GM12891 (cell line): ENCODE measurements around the gene DENND4B.

Source experiments
- POLR2A ChIP-seq: IDR thresholded peaks from 2 replicates; pipeline ENCODE4 v1.6.1; 2011; ENCODE audit warnings: low read depth, low read length, control low read depth
- POLR2AphosphoS5 ChIP-seq: IDR thresholded peaks from 2 replicates; pipeline ENCODE4 v1.6.1; 2011; ENCODE audit warnings: low read depth, low read length, control low read depth
- TAF1 ChIP-seq: IDR thresholded peaks from 2 replicates; pipeline ENCODE4 v1.6.1; 2011; ENCODE audit warnings: low read depth, low read length, control low read depth

DNA sequence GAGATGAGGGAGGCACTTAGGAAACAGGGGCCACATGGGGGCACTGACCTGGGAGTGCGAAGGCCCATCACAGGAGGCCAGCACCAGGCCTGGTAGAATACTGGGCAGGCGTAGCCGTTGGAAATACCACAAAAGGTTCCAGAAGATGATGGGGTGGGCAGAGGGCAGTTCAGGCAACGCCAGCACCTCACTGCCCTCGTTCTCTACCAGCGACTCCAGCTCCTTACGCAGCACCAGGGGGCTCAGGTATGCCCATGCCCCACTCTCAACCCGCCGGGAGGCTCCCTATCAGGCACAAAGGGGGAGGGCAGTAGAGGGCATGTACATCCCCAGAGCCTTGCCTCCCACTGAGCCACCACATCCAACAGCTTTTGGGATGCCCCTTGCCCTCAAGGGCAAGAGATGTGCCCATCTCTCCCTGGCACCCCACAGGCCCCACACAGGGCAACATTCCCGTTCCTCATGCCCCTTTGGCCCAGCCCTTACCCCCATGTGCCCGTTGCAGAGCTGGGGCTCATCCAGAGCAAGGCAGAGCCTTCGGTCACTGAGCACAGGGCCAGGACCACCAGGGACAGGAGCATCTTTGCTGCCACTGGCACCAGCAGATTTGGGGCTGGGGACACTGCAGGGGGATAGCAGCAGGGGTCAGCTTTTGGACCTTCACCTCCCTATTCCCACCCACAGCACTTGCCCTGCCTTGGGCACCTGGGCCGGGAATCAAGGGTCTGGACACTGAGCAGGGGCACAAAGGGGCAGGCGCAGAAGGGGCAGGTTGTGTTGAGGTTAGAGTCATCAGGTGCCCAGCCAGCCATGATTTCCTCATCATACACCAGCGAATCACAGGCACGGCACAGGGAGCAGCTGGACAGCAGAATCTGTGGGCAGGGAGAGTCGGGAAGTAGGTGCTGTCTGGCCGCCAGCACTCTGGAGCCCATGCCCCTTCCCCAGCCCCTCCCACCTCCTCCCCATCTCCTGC, 14.1 kb downstream of the DENND4B start:
- TF ChIP-seq POLR2A (no peak), POLR2AphosphoS5 (no peak), TAF1 (no peak)
